CD4-positive, CD25-positive, alpha-beta regulatory T cell (primary cell): ENCODE data around the gene XRCC5. TPM values are rescaled to one million over a fixed set of nuclear protein-coding genes. Genes with fewer than 3 reads are reported as not detected.

Experiments used
- ATAC-seq, 2 donors: fragments of 150-1000 bp; cut with Tn5 transposase; one replicate each; pipeline ENCODE4 v1.10.0; 2021; ENCODE audit warnings: low read depth in 2 of 2, moderate number of reproducible peaks in 2 of 2, moderate library complexity in 1 of 2
- DNase-seq, 3 donors: peaks; one replicate each; pipeline versions ENCODE4 v3.0.0 to v3.0.0-alpha.2; 2012 to 2022; ENCODE audit warnings: mixed read lengths in 1 of 3
- H3K27ac ChIP-seq: one replicate; pipeline ENCODE4 v1.7.0; 2013; ENCODE audit warnings: mild to moderate bottlenecking, low read length; ENCODE audit not compliant: insufficient read depth, poor library complexity, severe bottlenecking
- H3K27me3 ChIP-seq: one replicate; pipeline ENCODE4 v1.7.0; 2013; ENCODE audit warnings: low read length; ENCODE audit not compliant: control insufficient read depth, insufficient read depth
- H3K36me3 ChIP-seq: one replicate; pipeline ENCODE4 v1.7.0; 2013; ENCODE audit warnings: mild to moderate bottlenecking, low read length, moderate library complexity; ENCODE audit not compliant: control insufficient read depth, insufficient read depth
- H3K4me1 ChIP-seq: 2 replicates; pipeline ENCODE4 v1.7.0; 2013; ENCODE audit warnings: mild to moderate bottlenecking, low read length; ENCODE audit not compliant: insufficient read depth, control insufficient read depth, poor library complexity, severe bottlenecking
- H3K4me3 ChIP-seq: one replicate; pipeline ENCODE4 v1.7.0; 2013; ENCODE audit warnings: low read depth, mild to moderate bottlenecking, low read length, moderate library complexity
- H3K9me3 ChIP-seq, 2 experiments: 1 replicate in 1 of 2; 2 replicates in 1 of 2; pipeline ENCODE4 v1.7.0; 2013; ENCODE audit warnings: low read length in 2 of 2, mild to moderate bottlenecking in 1 of 2, moderate library complexity in 1 of 2; ENCODE audit not compliant: control insufficient read depth in 2 of 2
- H3K27ac Mint-ChIP-seq, 3 donors: one replicate each; pipeline ENCODE4 v1.8.0; 2020 to 2022; ENCODE audit warnings: mild to moderate bottlenecking in 3 of 3, mixed read lengths in 3 of 3, moderate library complexity in 2 of 3
- H3K27me3 Mint-ChIP-seq: one replicate; pipeline ENCODE4 v1.8.0; 2022; ENCODE audit warnings: mild to moderate bottlenecking, mixed read lengths
- H3K36me3 Mint-ChIP-seq: one replicate; pipeline ENCODE4 v1.8.0; 2020; ENCODE audit warnings: mixed read lengths
- H3K4me1 Mint-ChIP-seq, 4 donors: one replicate each; pipeline ENCODE4 v1.8.0; 2020 to 2022; ENCODE audit warnings: mixed read lengths in 4 of 4, mild to moderate bottlenecking in 1 of 4
- H3K4me3 Mint-ChIP-seq, 4 donors: one replicate each; pipeline ENCODE4 v1.8.0; 2020 to 2022; ENCODE audit warnings: mild to moderate bottlenecking in 4 of 4, mixed read lengths in 4 of 4, moderate library complexity in 3 of 4
- H3K9me3 Mint-ChIP-seq, 7 donors: one replicate each; pipeline ENCODE4 v1.8.0; 2020 to 2022; ENCODE audit warnings: mixed read lengths in 7 of 7, mild to moderate bottlenecking in 3 of 7, moderate library complexity in 2 of 7
- polyA plus RNA-seq, 4 donors: library from polyadenylated mRNA; unstranded; fragments of 300-500 nt; fragmentation: Illumina TruSeq; gene quantifications; one replicate each; pipeline ENCODE4 v1.2.3, GENCODE V29; 2021
- total RNA-seq: library from RNA; stranded (reverse); gene quantifications from one replicate; pipeline ENCODE4 v1.2.3, GENCODE V29; 2022

XRCC5 gene
- total and polyA plus RNA-seq, 5 donors from 2014 or later = 178 to 336 (median 272) TPM

GRCh38 chr2:216147172-216148131 is 38.3 kb downstream of the XRCC5 start:
- peak overlapping the region in 1 of 3 donors; percentile 70 for H3K27ac Mint-ChIP-seq
- DNase-seq (peak in 1 of 3 donors; percentile 8), ATAC-seq (no peak)
- peaks cover 54% of the 10 kb centered on the region for H3K36me3 Mint-ChIP-seq
- peaks cover 91% of the 10 kb centered on the region for H3K36me3 ChIP-seq
- no peaks in the 10 kb centered on the region for H3K9me3 ChIP-seq
- no peaks in the 10 kb centered on the region for H3K27me3 Mint-ChIP-seq
- peaks cover 21 to 32% (median 28%) of the 10 kb centered on the region in 4 donors for H3K4me1 Mint-ChIP-seq
- H3K4me3 ChIP-seq = no peak overlapping the region
- no peaks in the 10 kb centered on the region for H3K4me1 ChIP-seq
- no peak overlapping the region for H3K27ac ChIP-seq
- H3K4me3 Mint-ChIP-seq = no peak overlapping the region
- no peaks in the 10 kb centered on the region for H3K9me3 Mint-ChIP-seq
- no peaks in the 10 kb centered on the region for H3K27me3 ChIP-seq

- no peak overlapping the region for H3K4me3 ChIP-seq
- no peaks in the 10 kb centered on the region for H3K4me1 ChIP-seq
- no peaks in the 10 kb centered on the region for H3K9me3 Mint-ChIP-seq
- DNase-seq (no peak), ATAC-seq (no peak)
- H3K27me3 Mint-ChIP-seq = no peaks in the 10 kb centered on the region
- H3K4me1 Mint-ChIP-seq = peaks cover 28 to 37% (median 30%) of the 10 kb centered on the region in 4 donors
- peaks cover 93% of the 10 kb centered on the region for H3K36me3 ChIP-seq
- H3K27me3 ChIP-seq = no peaks in the 10 kb centered on the region
- peak overlapping the region; percentile 9 to 80 (median 31) for H3K27ac Mint-ChIP-seq
- no peaks in the 10 kb centered on the region for H3K9me3 ChIP-seq
- no peak overlapping the region for H3K4me3 Mint-ChIP-seq
- H3K27ac ChIP-seq = no peak overlapping the region
- peaks cover 55% of the 10 kb centered on the region for H3K36me3 Mint-ChIP-seq
Measured at GRCh38 chr2:216148983-216149382, 39.8 kb downstream of the XRCC5 start.

GRCh38 chr2:216149741-216150140 is 40.6 kb downstream of the XRCC5 start:
- H3K27me3 ChIP-seq = no peaks in the 10 kb centered on the region
- no peak for DNase-seq
- H3K27ac ChIP-seq = no peak overlapping the region
- H3K4me3 ChIP-seq = no peak overlapping the region
- H3K9me3 ChIP-seq = no peaks in the 10 kb centered on the region
- Mint-ChIP-seq H3K4me3 (no peak overlapping the region), H3K27ac (peak overlapping the region in 2 of 3 donors; percentile 31 to 39), H3K4me1 (peaks cover 28 to 37% (median 32%) of the 10 kb centered on the region in 4 donors), H3K36me3 (peaks cover 59% of the 10 kb centered on the region), H3K27me3 (no peaks in the 10 kb centered on the region), H3K9me3 (no peaks in the 10 kb centered on the region)
- H3K4me1 ChIP-seq = no peaks in the 10 kb centered on the region
- H3K36me3 ChIP-seq = peaks cover 93% of the 10 kb centered on the region
- no peak for ATAC-seq

- Mint-ChIP-seq H3K4me1 (peaks cover 28 to 42% (median 36%) of the 10 kb centered on the region in 4 donors), H3K27me3 (no peaks in the 10 kb centered on the region), H3K9me3 (no peaks in the 10 kb centered on the region), H3K36me3 (peaks cover 73% of the 10 kb centered on the region), H3K27ac (peak overlapping the region in 2 of 3 donors; percentile 31 to 42), H3K4me3 (no peak overlapping the region)
- Histone ChIP-seq H3K9me3 (no peaks in the 10 kb centered on the region), H3K4me1 (no peaks in the 10 kb centered on the region), H3K27me3 (no peaks in the 10 kb centered on the region), H3K36me3 (peaks cover 94% of the 10 kb centered on the region), H3K4me3 (no peak overlapping the region), H3K27ac (no peak overlapping the region)
- no peak for DNase-seq
- no peak for ATAC-seq
Measured at GRCh38 chr2:216151313-216152025, 42.3 kb downstream of the XRCC5 start.

GRCh38 chr2:216155954-216156353 is 46.8 kb downstream of the XRCC5 start:
- H3K36me3 Mint-ChIP-seq = peaks cover 61% of the 10 kb centered on the region
- peaks cover 82% of the 10 kb centered on the region for H3K36me3 ChIP-seq
- H3K4me3 Mint-ChIP-seq = no peak overlapping the region

GRCh38 chr2:216156822-216157221 is 47.7 kb downstream of the XRCC5 start:
- Histone ChIP-seq H3K4me3 (no peak overlapping the region), H3K4me1 (no peaks in the 10 kb centered on the region), H3K27ac (no peak overlapping the region), H3K9me3 (no peaks in the 10 kb centered on the region), H3K36me3 (peaks cover 82% of the 10 kb centered on the region), H3K27me3 (no peaks in the 10 kb centered on the region)
- no peaks in the 10 kb centered on the region for H3K27me3 Mint-ChIP-seq
- H3K4me3 Mint-ChIP-seq = no peak overlapping the region
- no peak for DNase-seq
- peaks cover 61% of the 10 kb centered on the region for H3K36me3 Mint-ChIP-seq
- ATAC-seq = no peak
- H3K4me1 Mint-ChIP-seq = peaks cover 30 to 35% (median 30%) of the 10 kb centered on the region in 4 donors
- H3K9me3 Mint-ChIP-seq = no peaks in the 10 kb centered on the region
- H3K27ac Mint-ChIP-seq = no peak overlapping the region

More at GRCh38 chr2:216155954-216156353, 46.8 kb downstream of the XRCC5 start:
- no peak for ATAC-seq
- H3K9me3 Mint-ChIP-seq = no peaks in the 10 kb centered on the region
- Histone ChIP-seq H3K4me1 (no peaks in the 10 kb centered on the region), H3K27ac (no peak overlapping the region), H3K9me3 (no peaks in the 10 kb centered on the region), H3K4me3 (no peak overlapping the region), H3K27me3 (no peaks in the 10 kb centered on the region)
- H3K27ac Mint-ChIP-seq = no peak overlapping the region
- H3K4me1 Mint-ChIP-seq = peaks cover 30 to 41% (median 37%) of the 10 kb centered on the region in 4 donors
- DNase-seq = no peak
- H3K27me3 Mint-ChIP-seq = no peaks in the 10 kb centered on the region

GRCh38 chr2:216159144-216159543 is 50.0 kb downstream of the XRCC5 start:
- peak overlapping the region in 1 of 3 donors; percentile 18 for H3K27ac Mint-ChIP-seq
- H3K27me3 Mint-ChIP-seq = no peaks in the 10 kb centered on the region
- DNase-seq = no peak
- H3K9me3 Mint-ChIP-seq = no peaks in the 10 kb centered on the region
- peaks cover 83% of the 10 kb centered on the region for H3K36me3 ChIP-seq
- no peak for ATAC-seq
- no peak overlapping the region for H3K4me3 ChIP-seq
- no peak overlapping the region for H3K27ac ChIP-seq
- H3K4me1 ChIP-seq = no peaks in the 10 kb centered on the region
- H3K4me3 Mint-ChIP-seq = no peak overlapping the region
- H3K27me3 ChIP-seq = no peaks in the 10 kb centered on the region
- H3K36me3 Mint-ChIP-seq = peaks cover 65% of the 10 kb centered on the region
- H3K4me1 Mint-ChIP-seq = peaks cover 23 to 32% (median 24%) of the 10 kb centered on the region in 4 donors
- no peaks in the 10 kb centered on the region for H3K9me3 ChIP-seq
